Breast epithelium (tissue), 3 donors: ENCODE results near the gene PCSK5.

Source experiments
- POLR2A ChIP-seq: fragments of 450-650 bp; IDR thresholded peaks from one replicate; pipeline ENCODE4 v1.6.1; 2016; ENCODE audit warnings: antibody characterized with exemption, mild to moderate bottlenecking, moderate library complexity
- POLR2AphosphoS5 ChIP-seq, 3 donors: sonication (generic); formaldehyde crosslinking; IDR thresholded peaks; one replicate each; pipeline ENCODE4 v1.6.1; 2017; ENCODE audit warnings: antibody characterized with exemption in 3 of 3
- TF ChIP-seq, protein P1 (sequence below), 3 donors: fragments of 450-650 bp; IDR thresholded peaks; one replicate each; pipeline ENCODE4 v1.5.1; 2016 to 2017; ENCODE audit warnings: antibody characterized with exemption in 3 of 3, mild to moderate bottlenecking in 3 of 3, moderate library complexity in 3 of 3

DNA sequence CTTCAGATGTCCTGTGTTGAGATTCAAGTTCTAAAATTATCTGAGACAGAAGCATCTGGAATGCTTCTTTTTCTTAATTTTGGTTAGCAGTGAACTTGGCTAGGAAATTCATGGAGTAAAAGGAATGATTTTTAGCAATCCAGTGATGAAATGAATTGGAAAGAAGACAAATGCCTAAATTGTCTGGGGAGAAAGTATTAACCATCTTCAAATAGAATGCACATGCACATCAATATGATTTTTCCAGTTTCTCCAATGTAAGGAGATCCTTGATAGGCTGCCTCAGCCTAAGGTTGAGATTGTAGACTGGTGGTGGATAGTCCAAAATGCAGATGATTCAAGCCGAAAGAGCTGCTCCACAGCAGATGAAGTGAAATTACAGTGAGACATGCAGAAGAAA lies 106.7 kb downstream of the PCSK5 start:
- TF ChIP-seq, protein P1, sequence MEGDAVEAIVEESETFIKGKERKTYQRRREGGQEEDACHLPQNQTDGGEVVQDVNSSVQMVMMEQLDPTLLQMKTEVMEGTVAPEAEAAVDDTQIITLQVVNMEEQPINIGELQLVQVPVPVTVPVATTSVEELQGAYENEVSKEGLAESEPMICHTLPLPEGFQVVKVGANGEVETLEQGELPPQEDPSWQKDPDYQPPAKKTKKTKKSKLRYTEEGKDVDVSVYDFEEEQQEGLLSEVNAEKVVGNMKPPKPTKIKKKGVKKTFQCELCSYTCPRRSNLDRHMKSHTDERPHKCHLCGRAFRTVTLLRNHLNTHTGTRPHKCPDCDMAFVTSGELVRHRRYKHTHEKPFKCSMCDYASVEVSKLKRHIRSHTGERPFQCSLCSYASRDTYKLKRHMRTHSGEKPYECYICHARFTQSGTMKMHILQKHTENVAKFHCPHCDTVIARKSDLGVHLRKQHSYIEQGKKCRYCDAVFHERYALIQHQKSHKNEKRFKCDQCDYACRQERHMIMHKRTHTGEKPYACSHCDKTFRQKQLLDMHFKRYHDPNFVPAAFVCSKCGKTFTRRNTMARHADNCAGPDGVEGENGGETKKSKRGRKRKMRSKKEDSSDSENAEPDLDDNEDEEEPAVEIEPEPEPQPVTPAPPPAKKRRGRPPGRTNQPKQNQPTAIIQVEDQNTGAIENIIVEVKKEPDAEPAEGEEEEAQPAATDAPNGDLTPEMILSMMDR (IDR thresholded peaks at IDR 0.05): no peak
- no peak for TF ChIP-seq POLR2A
- no peak for TF ChIP-seq POLR2AphosphoS5 (IDR thresholded peaks at IDR 0.05)
